SK-N-SH (cell line): ENCODE results near the gene ARHGAP21. TPM values are rescaled to one million over a fixed set of nuclear protein-coding genes. Genes with fewer than 3 reads are reported as not detected.
"Not testable (repeated sequence)": the region's sequence is repeated elsewhere in the genome, so short reads cannot be mapped to it uniquely, and the experiment has no call there.

Experiments
- CTCF ChIA-PET: fragments of 300-600, 350-600 bp; formaldehyde crosslinking; extraction: SDS; loops from one replicate; lab custom pipeline; 2021; lab: Yijun Ruan, JAX
- POLR2A ChIA-PET: fragments of 350-600 bp; sonication (Branson Sonifier 250); formaldehyde crosslinking; extraction: SDS; loops from one replicate; lab custom pipeline; 2020; ENCODE audit warnings: antibody characterized with exemption, inconsistent platforms; lab: Yijun Ruan, JAX
- DNase-seq: peaks from one replicate; pipeline ENCODE4 v3.0.0; 2012
- H2AFZ ChIP-seq: fragments of 200-600 bp; sonication (generic); 2 replicates; pipeline ENCODE4 v1.8.1; 2016; ENCODE audit warnings: antibody characterized with exemption, mild to moderate bottlenecking, low read depth
- H3F3A ChIP-seq: fragments of 200-600 bp; sonication (generic); replicated peaks from 2 replicates; pipeline ENCODE3; 2016; ENCODE audit warnings: antibody characterized with exemption, mild to moderate bottlenecking; ENCODE audit not compliant: insufficient read depth
- H3K27ac ChIP-seq, 2 experiments: fragments of 200-500 bp in 1 of 2; fragments of 200-600 bp in 1 of 2; sonication (Bioruptor generic) in 1 of 2; sonication (generic), shearing (Covaris generic) in 1 of 2; 2 replicates each; pipeline versions ENCODE4 v1.5.1 to v1.6.1; 2014 to 2016; ENCODE audit warnings: low read depth in 2 of 2, inconsistent platforms in 1 of 2, low read length in 1 of 2, mild to moderate bottlenecking in 1 of 2, mixed read lengths in 1 of 2
- H3K27me3 ChIP-seq: fragments of 200-600 bp; sonication (generic), shearing (Covaris generic); 2 replicates; pipeline ENCODE4 v1.6.1; 2016; ENCODE audit warnings: mixed run types; ENCODE audit not compliant: insufficient read depth
- H3K36me3 ChIP-seq, 2 experiments: fragments of 200-500 bp in 1 of 2; fragments of 200-600 bp in 1 of 2; sonication (Bioruptor generic) in 1 of 2; sonication (generic) in 1 of 2; replicated peaks in 1 of 2; 2 replicates each; pipeline versions ENCODE3 to v1.5.1; 2014 to 2016; ENCODE audit warnings: low read length in 1 of 2, mild to moderate bottlenecking in 1 of 2; ENCODE audit not compliant: insufficient read depth in 2 of 2, control insufficient read depth in 1 of 2
- H3K4me1 ChIP-seq, 2 experiments: fragments of 200-500 bp in 1 of 2; fragments of 200-600 bp in 1 of 2; sonication (Bioruptor generic) in 1 of 2; sonication (generic), shearing (Covaris generic) in 1 of 2; 2 replicates each; pipeline versions ENCODE4 v1.5.1 to v1.6.1; 2014 to 2016; ENCODE audit warnings: low read depth in 1 of 2, low read length in 1 of 2, mixed run types in 1 of 2; ENCODE audit not compliant: insufficient read depth in 2 of 2, control insufficient read depth in 1 of 2
- H3K4me2 ChIP-seq: fragments of 200-600 bp; sonication (generic), shearing (Covaris generic); 2 replicates; pipeline ENCODE4 v1.6.1; 2017; ENCODE audit warnings: mixed run types
- H3K4me3 ChIP-seq, 2 experiments: fragments of 200-500 bp in 1 of 2; fragments of 200-600 bp in 1 of 2; sonication (Bioruptor generic) in 1 of 2; sonication (generic), shearing (Covaris generic) in 1 of 2; 2 replicates each; pipeline versions ENCODE4 v1.5.1 to v1.8.1; 2014 to 2016; ENCODE audit warnings: low read depth in 2 of 2, inconsistent platforms in 1 of 2, low read length in 1 of 2, mild to moderate bottlenecking in 1 of 2, mixed read lengths in 1 of 2, moderate library complexity in 1 of 2
- H3K79me2 ChIP-seq: fragments of 200-600 bp; sonication (generic); 2 replicates; pipeline ENCODE4 v1.8.1; 2017; ENCODE audit warnings: mild to moderate bottlenecking; ENCODE audit not compliant: insufficient read depth
- H3K9ac ChIP-seq: fragments of 200-600 bp; sonication (generic); 2 replicates; pipeline ENCODE4 v1.6.1; 2017; ENCODE audit warnings: mixed run types
- H3K9me2 ChIP-seq: fragments of 200-600 bp; sonication (generic); 2 replicates; pipeline ENCODE4 v1.6.1; 2017; ENCODE audit warnings: mixed run types
- H3K9me3 ChIP-seq: fragments of 200-600 bp; sonication (generic); 2 replicates; pipeline ENCODE4 v1.6.1; 2017; ENCODE audit warnings: mixed run types, mild to moderate bottlenecking, moderate library complexity
- H4K20me1 ChIP-seq: fragments of 200-600 bp; sonication (generic); 2 replicates; pipeline ENCODE4 v1.6.1; 2017; ENCODE audit warnings: mild to moderate bottlenecking, mixed run types; ENCODE audit not compliant: insufficient read depth
- ELF1 ChIP-seq: IDR thresholded peaks from 2 replicates; pipeline ENCODE4 v1.4.0; 2012
- EZH2phosphoT487 ChIP-seq: fragments of 200-600 bp; sonication (generic); IDR thresholded peaks from 2 replicates; pipeline ENCODE4 v1.6.1; 2017; ENCODE audit warnings: low read depth, mixed run types, mild to moderate bottlenecking, antibody characterized with exemption, moderate library complexity, borderline replicate concordance
- FOSL2 ChIP-seq: IDR thresholded peaks from 2 replicates; pipeline ENCODE4 v1.4.0; 2012; ENCODE audit warnings: low read depth, mild to moderate bottlenecking, moderate library complexity, borderline replicate concordance
- FOXJ3 ChIP-seq: sonication (generic); formaldehyde crosslinking; IDR thresholded peaks from 2 replicates; pipeline ENCODE4 v1.5.1; 2020; ENCODE audit warnings: mild to moderate bottlenecking, missing genetic modification reagents
- IRF3 ChIP-seq: fragments of 150-350 bp; IDR thresholded peaks from 2 replicates; pipeline ENCODE4 v1.6.1; 2016; ENCODE audit warnings: mild to moderate bottlenecking, low read depth, low read length
- MXI1 ChIP-seq: IDR thresholded peaks from 2 replicates; pipeline ENCODE4 v1.6.1; 2012; ENCODE audit warnings: mild to moderate bottlenecking, low read depth, low read length, improper control_type of control experiment
- NFIC ChIP-seq: IDR thresholded peaks from 2 replicates; pipeline ENCODE4 v1.4.0; 2012; ENCODE audit warnings: borderline replicate concordance
- NRF1 ChIP-seq: IDR thresholded peaks from 2 replicates; pipeline ENCODE4 v1.6.1; 2012; ENCODE audit warnings: low read depth, mild to moderate bottlenecking, low read length
- POLR2AphosphoS5 ChIP-seq: IDR thresholded peaks from 2 replicates; pipeline ENCODE4 v1.6.1; 2012; ENCODE audit warnings: low read depth, low read length
- RCOR1 ChIP-seq: fragments of 150-350 bp; IDR thresholded peaks from 2 replicates; pipeline ENCODE4 v1.6.1; 2017; ENCODE audit warnings: antibody characterized with exemption, low read length
- REST ChIP-seq: IDR thresholded peaks from 2 replicates; pipeline ENCODE4 v1.6.1; 2012; ENCODE audit warnings: mild to moderate bottlenecking, low read depth, low read length, moderate library complexity
- SIN3A ChIP-seq: IDR thresholded peaks from 2 replicates; pipeline ENCODE4 v1.6.1; 2012; ENCODE audit warnings: low read depth, mild to moderate bottlenecking, low read length, moderate library complexity, borderline replicate concordance
- TAF1 ChIP-seq: IDR thresholded peaks from 2 replicates; pipeline ENCODE4 v1.6.1; 2012; ENCODE audit warnings: low read depth, mild to moderate bottlenecking, low read length, moderate library complexity, borderline replicate concordance
- TEAD4 ChIP-seq: IDR thresholded peaks from 2 replicates; pipeline ENCODE4 v1.4.0; 2012; ENCODE audit warnings: mild to moderate bottlenecking, borderline replicate concordance; ENCODE audit not compliant: insufficient read depth
- USF1 ChIP-seq: IDR thresholded peaks from 2 replicates; pipeline ENCODE4 v1.4.0; 2012; ENCODE audit warnings: low read depth, borderline replicate concordance
- ZBTB33 ChIP-seq: IDR thresholded peaks from 2 replicates; pipeline ENCODE4 v1.4.0; 2012; ENCODE audit warnings: low read depth, borderline replicate concordance
- WGBS: methylation state at CpG from one replicate; pipeline ENCODE4 v1.1.6; 2017; ENCODE audit warnings: low lambda C conversion rate; 5-methylcytosine and 5-hydroxymethylcytosine counted together
- polyA plus RNA-seq, 3 experiments: library from polyadenylated mRNA; depleted of rRNA; stranded (reverse); fragments of >200 nt; gene quantifications; 2 replicates each; pipeline ENCODE4 v1.2.3, GENCODE V29; 2012

The ARHGAP21 gene
- polyA plus RNA-seq, 1 of the 3 experiments (the other 2 are of a cell fraction): 27.8 TPM

- H3K27me3 ChIP-seq, H2AFZ ChIP-seq, H3K9me3 ChIP-seq, H3K4me2 ChIP-seq, H3K4me1 ChIP-seq, H3K9ac ChIP-seq, H3K27ac ChIP-seq, H4K20me1 ChIP-seq, H3K4me3 ChIP-seq, H3K9me2 ChIP-seq, CTCF ChIA-PET, POLR2A ChIA-PET, DNase-seq: not testable (repeated sequence)
- 78% methylated on average over 11 of the region's 11 CpGs for WGBS
- Histone ChIP-seq H3F3A (peaks cover 22% of the 10 kb centered on the region), H3K79me2 (peaks cover 22% of the 10 kb centered on the region; the same call in 1 of the 2 replicates), H3K36me3 (peaks cover 19 to 36% of the 10 kb centered on the region in 2 experiments)
Measured at GRCh38 chr10:24619291-24619993, 104.2 kb downstream of the ARHGAP21 start.

GRCh38 chr10:24618401-24618800 lies 105.3 kb downstream of the ARHGAP21 start:
- Histone ChIP-seq H3K4me3 (no peak overlapping the region), H3K27ac (no peak overlapping the region), H3K9me2 (no peaks in the 10 kb centered on the region), H3K4me2 (no peak overlapping the region), H3F3A (peaks cover 19% of the 10 kb centered on the region), H2AFZ (no peak overlapping the region), H3K4me1 (peaks cover 0 to 8% of the 10 kb centered on the region in 2 experiments; a peak in 2 of 4 replicates), H3K36me3 (peaks cover 19 to 41% of the 10 kb centered on the region in 2 experiments), H3K27me3 (no peaks in the 10 kb centered on the region), H3K9me3 (no peaks in the 10 kb centered on the region), H4K20me1 (0 out of 2 replicates have a peak, but pooled peaks cover 5% of the 10 kb centered on the region), H3K9ac (no peak overlapping the region), H3K79me2 (peaks cover 23% of the 10 kb centered on the region)
- 93% methylated on average over 5 of the region's 5 CpGs for WGBS
- ChIA-PET POLR2A (no interaction called here), CTCF (interaction anchor here (0.6 to 1.8 kb wide), 9 partner anchors 9 to 462 kb away, joined by 3 to 10 read pairs (median 4); partner anchors contain the start of gene ARHGAP21)
- no peak for DNase-seq
- TF ChIP-seq IRF3 (no peak), NFIC (no peak), MXI1 (no peak), POLR2AphosphoS5 (no peak), ELF1 (no peak), TAF1 (no peak), FOSL2 (no peak), SIN3A (no peak), USF1 (no peak), NRF1 (no peak), EZH2phosphoT487 (no peak), FOXJ3 (CRISPR knock-in tag) (no peak), TEAD4 (no peak), ZBTB33 (no peak), REST (no peak), RCOR1 (no peak)
